ENCODE measurements around the gene FGF7. TPM values are rescaled to one million over a fixed set of nuclear protein-coding genes. Genes with fewer than 3 reads are reported as not detected.

The FGF7 gene
- total RNA-seq, 2 experiments from 2014 or later, result not detected

GRCh38 chr15:49521802-49522201, 98.8 kb downstream of the FGF7 start:
- H3K27me3 Mint-ChIP-seq, result peaks cover 4% of the 10 kb centered on the region
- CTCF ChIA-PET, result interaction anchor here (0.8 kb wide), 1 partner anchor 26 kb away, joined by 3 read pairs; no protein-coding TSS in a partner anchor
- POLR2A ChIA-PET, result no interaction called here
- H3K36me3 Mint-ChIP-seq (ENCODE audit: low read depth), result peaks cover 6% of the 10 kb centered on the region
- no peak overlapping the region for H3K27ac Mint-ChIP-seq
- H3K9me3 Mint-ChIP-seq, result peaks cover 33% of the 10 kb centered on the region
- DNase-seq (no peak), ATAC-seq (no peak)
- intact Hi-C loops (cut with micrococcal nuclease), result no loop called here
- no peak for TF ChIP-seq CTCF (IDR thresholded peaks at IDR 0.05)
- no peak overlapping the region for H3K4me3 Mint-ChIP-seq
- H3K4me1 Mint-ChIP-seq (ENCODE audit: low read depth), result no peaks in the 10 kb centered on the region

GRCh38 chr15:49528289-49528688, 105.2 kb downstream of the FGF7 start:
- Mint-ChIP-seq H3K27me3 (peaks cover 6% of the 10 kb centered on the region), H3K27ac (no peak overlapping the region), H3K9me3 (peaks cover 12% of the 10 kb centered on the region), H3K4me1 (ENCODE audit: low read depth) (no peaks in the 10 kb centered on the region), H3K4me3 (no peak overlapping the region), H3K36me3 (ENCODE audit: low read depth) (peaks cover 3% of the 10 kb centered on the region)
- no peak for TF ChIP-seq CTCF (IDR thresholded peaks at IDR 0.05)
- CTCF ChIA-PET, result no interaction called here
- DNase-seq (no peak), ATAC-seq (no peak)
- intact Hi-C loops (cut with micrococcal nuclease), result no loop called here
- POLR2A ChIA-PET, result no interaction called here

- TF ChIP-seq CTCF (IDR thresholded peaks at IDR 0.05), result no peak
- no peak for ATAC-seq
- no peaks in the 10 kb centered on the region for H3K36me3 Mint-ChIP-seq (ENCODE audit: low read depth)
- POLR2A ChIA-PET, result no interaction called here
- no peak overlapping the region for H3K27ac Mint-ChIP-seq
- no peak overlapping the region for H3K4me3 Mint-ChIP-seq
- CTCF ChIA-PET, result no interaction called here
- H3K27me3 Mint-ChIP-seq, result peaks cover 3% of the 10 kb centered on the region
- no peak for DNase-seq
- intact Hi-C loops (cut with micrococcal nuclease), result no loop called here
- H3K4me1 Mint-ChIP-seq (ENCODE audit: low read depth), result no peaks in the 10 kb centered on the region
- peaks cover 14% of the 10 kb centered on the region for H3K9me3 Mint-ChIP-seq
These were observed 107.0 kb downstream of the FGF7 start for GRCh38 chr15:49530092-49530491.

Other genes starting within 250 kb of the FGF7 start
- gene FAM227B, start 197.6 kb downstream of the FGF7 start, total RNA-seq, result 1 to 10 TPM; 6.0 to 6.1 TPM
- gene DTWD1, start 197.8 kb downstream of the FGF7 start, total RNA-seq, result 10 to 100 TPM; 21.4 to 21.9 TPM

Data from activated CD8-positive, alpha-beta T cell treated with anti-CD3 and anti-CD28 coated beads for 36 hours (primary cell).